Measurements from ENCODE around the gene TMEM272. TPM values are rescaled to one million over a fixed set of nuclear protein-coding genes. Genes with fewer than 3 reads are reported as not detected.

TMEM272 gene
- total and polyA plus RNA-seq, 2 donors (not counting 3 experiments of a cell fraction or from before 2014, with no cell fraction given) = not detected

DNA sequence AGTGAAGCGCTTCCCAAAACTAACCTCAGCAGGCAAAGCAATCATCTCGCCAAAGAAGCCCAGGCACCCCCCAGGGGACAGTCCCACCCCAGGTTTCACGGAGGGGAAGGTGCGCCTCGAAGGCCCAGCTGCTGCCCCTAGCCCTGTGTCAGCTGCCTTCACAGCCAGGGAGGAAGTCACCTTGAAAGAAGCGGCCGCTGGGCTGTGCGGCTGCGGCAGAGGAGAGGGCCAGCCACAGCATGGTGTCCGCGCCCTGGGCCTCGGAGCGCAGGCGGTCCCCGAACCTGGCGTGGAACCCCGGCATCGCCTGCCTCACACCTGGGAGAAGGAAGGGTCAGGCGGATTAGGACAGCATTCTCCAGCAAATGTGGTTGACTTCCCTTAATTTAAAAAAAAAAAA lies 76.0 kb downstream of the TMEM272 start:
- H2AFZ ChIP-seq (ENCODE audit: low read depth, low read length) = no peak overlapping the region
- no peaks in the 10 kb centered on the region for H3K9me1 ChIP-seq (replicated peaks; ENCODE audit: control insufficient read depth, extremely low read depth, insufficient read depth, low read length)
- BruUV-seq (replicated peaks) = no TSS peak
- no peak overlapping the region for H3K4me2 ChIP-seq (ENCODE audit: insufficient read depth, low read length)
- TF ChIP-seq EZH2 (IDR thresholded peaks at IDR 0.05; ENCODE audit: borderline replicate concordance, low read depth, low read length, severe bottlenecking) (no peak), MYC (IDR thresholded peaks at IDR 0.05; ENCODE audit: low read depth, low read length) (no peak), GATA2 (IDR thresholded peaks at IDR 0.05; ENCODE audit: insufficient read depth, insufficient read length, low read depth, low read length) (no peak), MAX (IDR thresholded peaks at IDR 0.05; ENCODE audit: insufficient read depth, insufficient read length) (no peak), POLR2AphosphoS5 (IDR thresholded peaks at IDR 0.05; ENCODE audit: insufficient read depth, low read depth, low read length) (no peak), POLR2A (IDR thresholded peaks at IDR 0.05; ENCODE audit: low read depth, low read length) (no peak), JUN (IDR thresholded peaks at IDR 0.05; ENCODE audit: borderline replicate concordance, insufficient read depth, insufficient read length, low read depth) (no peak), FOS (IDR thresholded peaks at IDR 0.05; ENCODE audit: borderline replicate concordance, insufficient read depth, low read length) (no peak)
- TF ChIP-seq, protein P1, sequence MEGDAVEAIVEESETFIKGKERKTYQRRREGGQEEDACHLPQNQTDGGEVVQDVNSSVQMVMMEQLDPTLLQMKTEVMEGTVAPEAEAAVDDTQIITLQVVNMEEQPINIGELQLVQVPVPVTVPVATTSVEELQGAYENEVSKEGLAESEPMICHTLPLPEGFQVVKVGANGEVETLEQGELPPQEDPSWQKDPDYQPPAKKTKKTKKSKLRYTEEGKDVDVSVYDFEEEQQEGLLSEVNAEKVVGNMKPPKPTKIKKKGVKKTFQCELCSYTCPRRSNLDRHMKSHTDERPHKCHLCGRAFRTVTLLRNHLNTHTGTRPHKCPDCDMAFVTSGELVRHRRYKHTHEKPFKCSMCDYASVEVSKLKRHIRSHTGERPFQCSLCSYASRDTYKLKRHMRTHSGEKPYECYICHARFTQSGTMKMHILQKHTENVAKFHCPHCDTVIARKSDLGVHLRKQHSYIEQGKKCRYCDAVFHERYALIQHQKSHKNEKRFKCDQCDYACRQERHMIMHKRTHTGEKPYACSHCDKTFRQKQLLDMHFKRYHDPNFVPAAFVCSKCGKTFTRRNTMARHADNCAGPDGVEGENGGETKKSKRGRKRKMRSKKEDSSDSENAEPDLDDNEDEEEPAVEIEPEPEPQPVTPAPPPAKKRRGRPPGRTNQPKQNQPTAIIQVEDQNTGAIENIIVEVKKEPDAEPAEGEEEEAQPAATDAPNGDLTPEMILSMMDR (IDR thresholded peaks at IDR 0.05; ENCODE audit: extremely low read depth in 1 of 2, insufficient read depth in 1 of 2, low read depth in 1 of 2, low read length in 2 of 2) = no peak
- H3K4me1 ChIP-seq (ENCODE audit: control insufficient read depth, extremely low read depth, insufficient read depth, low read length) = peaks cover 11% of the 10 kb centered on the region
- ChIA-PET POLR2A (no interaction called here), CTCF (no interaction called here)
- H3K36me3 ChIP-seq (ENCODE audit: control insufficient read depth in 2 of 2, extremely low read depth in 1 of 2, insufficient read depth in 2 of 2, low read length in 2 of 2) = no peaks in the 10 kb centered on the region
- intact Hi-C loops (cut with micrococcal nuclease) (loop anchor here (10.0 kb wide), 1 partner anchor 184 kb away; the partner anchor contains the start of gene WDFY2), dilution Hi-C loops (cut with MboI; ENCODE audit: extremely low pct_ligation_motif_present, low sequenced_read_pairs) (no loop called here)
- no peak for DNase-seq (ENCODE audit: low read depth, low spot score)
- no peaks in the 10 kb centered on the region for H4K20me1 ChIP-seq (replicated peaks; ENCODE audit: control insufficient read depth, extremely low read depth, insufficient read depth, low read length)
- FAIRE-seq = no peak
- H3K4me3 ChIP-seq (replicated peaks in 1 of 3; ENCODE audit: insufficient read depth in 1 of 3, low read depth in 1 of 3, low read length in 3 of 3) = no peak overlapping the region
- H3K9ac ChIP-seq (replicated peaks; ENCODE audit: extremely low read depth, insufficient read depth, low read length) = no peak overlapping the region
- H3K27ac ChIP-seq (ENCODE audit: insufficient read depth, low read depth, low read length) = no peak overlapping the region
- H3K79me2 ChIP-seq (ENCODE audit: control insufficient read depth, insufficient read depth, low read length) = no peaks in the 10 kb centered on the region
- peaks cover 0 to 2% of the 10 kb centered on the region in 2 experiments for H3K27me3 ChIP-seq (ENCODE audit: control insufficient read depth in 2 of 2, insufficient read depth in 2 of 2, low read length in 2 of 2)
- H3K9me3 ChIP-seq (replicated peaks; ENCODE audit: control insufficient read depth, insufficient read depth, low read length) = no peaks in the 10 kb centered on the region

All from endothelial cell of umbilical vein (primary cell).